ENCODE results near the gene GNB1L.

Gene GNB1L

DNA sequence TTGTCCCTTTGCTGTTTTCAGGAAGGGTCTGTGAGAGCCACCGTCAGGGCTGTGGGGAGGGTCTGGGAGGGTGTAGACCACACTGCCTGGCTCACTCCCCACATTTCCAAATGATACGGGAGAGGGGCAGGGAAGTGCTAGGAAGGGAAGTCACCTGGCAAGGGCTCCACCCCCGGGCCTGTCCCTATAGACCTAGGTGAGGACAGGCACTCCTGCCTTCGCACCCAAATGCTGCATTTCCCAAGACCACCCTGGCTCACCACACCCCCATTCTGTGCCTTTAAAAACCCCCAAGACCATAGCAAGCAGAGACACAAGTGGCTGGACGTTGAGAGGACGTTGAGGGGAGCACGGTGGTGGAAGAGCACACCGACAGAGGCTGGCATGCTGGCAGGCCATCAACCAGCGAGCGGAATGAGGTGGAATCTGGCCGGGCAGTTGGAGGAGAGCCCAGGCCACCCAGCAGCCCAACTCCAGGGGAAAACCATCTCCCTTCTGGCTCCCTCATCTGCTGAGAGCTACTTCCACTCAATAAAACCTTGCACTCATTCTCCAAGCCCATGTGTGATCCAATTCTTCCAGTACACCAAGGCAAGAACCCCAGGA is 45.7 kb downstream of the GNB1L start:
- no peak for DNase-seq (ENCODE audit: low read depth)

DNA sequence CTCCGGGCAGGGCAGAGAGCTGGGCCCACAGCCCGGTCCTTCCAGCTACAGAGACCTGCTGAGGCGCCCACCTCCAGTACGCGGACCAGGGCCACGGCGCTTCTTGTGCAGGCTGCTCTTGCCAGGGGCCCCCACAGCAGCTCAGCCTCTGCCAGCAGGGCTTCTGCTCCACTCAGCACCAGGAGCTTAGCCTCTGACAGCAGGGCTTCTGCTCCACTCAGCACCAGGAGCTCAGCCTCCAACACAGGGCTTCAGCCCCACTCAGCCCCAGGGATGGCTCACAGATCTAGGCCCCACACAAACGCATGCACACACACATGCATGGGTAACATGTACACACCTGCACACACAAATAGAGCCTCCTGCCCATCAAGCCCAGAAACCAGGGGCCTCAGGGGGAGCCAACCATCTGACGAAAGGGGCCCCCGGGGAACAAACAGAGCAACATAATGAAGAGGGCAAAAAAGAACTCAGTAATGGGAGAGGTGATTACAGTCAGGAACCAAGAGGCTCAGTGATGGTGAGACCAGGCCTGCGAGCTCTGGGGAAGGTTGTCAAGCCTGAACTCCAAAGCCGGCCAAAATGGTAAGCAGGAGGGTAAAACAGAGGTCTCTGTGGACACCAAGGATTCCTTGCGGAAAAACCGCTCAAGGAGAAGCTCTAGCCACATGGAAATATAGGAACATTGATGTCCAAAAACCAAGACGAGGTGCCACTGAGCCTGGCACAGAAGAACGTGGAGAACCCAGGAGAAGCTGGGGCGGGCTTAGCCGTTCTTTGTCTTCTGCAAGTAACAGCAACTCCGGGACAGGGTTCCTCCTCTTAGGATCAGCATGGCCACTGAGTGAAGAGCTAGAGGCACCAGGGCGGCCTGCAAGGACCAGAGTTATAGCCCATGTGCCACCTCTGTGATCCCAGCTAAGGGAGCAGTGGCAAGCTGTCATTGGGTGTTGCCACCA is 46.5 kb downstream of the GNB1L start:
- DNase-seq (ENCODE audit: low read depth): no peak

DNA sequence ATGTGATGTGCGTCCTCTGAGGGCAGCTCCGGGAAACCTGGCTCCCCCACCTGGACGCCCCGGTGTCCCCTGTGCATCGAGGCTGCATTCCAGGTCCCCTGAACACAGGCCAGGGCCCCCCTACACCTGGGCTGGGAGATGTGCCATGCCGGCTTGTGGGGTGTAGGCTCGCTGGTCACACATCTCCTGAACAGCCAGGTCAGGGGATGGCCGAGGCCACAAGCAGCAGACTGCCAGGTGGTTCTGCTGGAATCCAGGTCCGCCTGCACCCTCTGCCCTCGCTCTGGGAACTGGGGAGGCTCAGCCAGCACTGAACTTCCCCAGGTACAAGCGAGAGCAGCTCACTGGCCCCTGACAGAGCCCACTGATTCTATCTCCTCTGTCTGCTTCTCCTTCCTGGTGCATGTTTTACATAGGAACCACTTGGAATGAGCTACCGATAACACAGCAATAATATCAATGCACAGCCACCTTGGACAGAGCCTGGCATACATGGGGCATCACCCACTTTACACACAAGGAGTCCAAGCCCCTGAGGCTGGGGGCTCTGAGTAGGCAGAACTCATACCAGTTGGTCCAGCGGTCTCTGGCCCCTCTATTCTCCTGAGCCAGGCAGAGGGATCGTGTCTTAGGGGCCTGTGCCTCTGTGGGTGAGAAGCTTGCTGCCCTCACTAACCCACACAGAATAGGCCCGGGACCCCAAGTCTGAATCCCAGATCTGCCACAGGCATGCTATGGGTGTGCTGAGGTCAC is 47.3 kb downstream of the GNB1L start:
- DNase-seq (ENCODE audit: low read depth): no peak

GRCh38 chr22:19806213-19807160 is 48.2 kb downstream of the GNB1L start:
- DNase-seq (ENCODE audit: low read depth): no peak

- no peak for DNase-seq (ENCODE audit: low read depth)
Measured at GRCh38 chr22:19805821-19806212, 48.9 kb downstream of the GNB1L start.

DNA sequence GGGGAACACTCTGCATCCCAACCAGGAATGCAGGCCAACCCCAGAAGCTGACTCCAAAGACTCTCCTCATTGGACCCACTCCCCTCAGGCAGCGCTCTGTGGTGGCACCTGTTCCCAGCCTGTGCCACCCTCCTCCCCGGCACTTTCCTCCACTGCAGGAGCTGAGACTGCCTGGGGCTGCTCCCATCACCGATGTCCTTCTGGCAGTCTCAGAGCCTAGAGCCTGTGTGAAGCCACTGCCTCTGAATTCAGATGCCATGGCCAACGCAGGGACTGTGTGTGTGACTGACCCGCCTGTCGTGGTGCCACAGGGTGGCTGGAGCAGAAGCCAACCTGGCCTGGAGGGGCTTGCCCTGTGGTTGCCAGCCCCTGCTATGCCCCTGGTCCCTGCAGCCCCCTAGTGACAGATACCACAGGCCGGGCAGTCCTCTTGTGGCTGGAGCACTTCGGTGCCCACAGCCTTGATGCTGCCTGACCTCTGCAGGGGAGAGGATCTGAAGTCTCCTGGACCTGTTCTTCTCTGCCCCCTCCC is 50.9 kb downstream of the GNB1L start:
- DNase-seq (ENCODE audit: low read depth): no peak

DNA sequence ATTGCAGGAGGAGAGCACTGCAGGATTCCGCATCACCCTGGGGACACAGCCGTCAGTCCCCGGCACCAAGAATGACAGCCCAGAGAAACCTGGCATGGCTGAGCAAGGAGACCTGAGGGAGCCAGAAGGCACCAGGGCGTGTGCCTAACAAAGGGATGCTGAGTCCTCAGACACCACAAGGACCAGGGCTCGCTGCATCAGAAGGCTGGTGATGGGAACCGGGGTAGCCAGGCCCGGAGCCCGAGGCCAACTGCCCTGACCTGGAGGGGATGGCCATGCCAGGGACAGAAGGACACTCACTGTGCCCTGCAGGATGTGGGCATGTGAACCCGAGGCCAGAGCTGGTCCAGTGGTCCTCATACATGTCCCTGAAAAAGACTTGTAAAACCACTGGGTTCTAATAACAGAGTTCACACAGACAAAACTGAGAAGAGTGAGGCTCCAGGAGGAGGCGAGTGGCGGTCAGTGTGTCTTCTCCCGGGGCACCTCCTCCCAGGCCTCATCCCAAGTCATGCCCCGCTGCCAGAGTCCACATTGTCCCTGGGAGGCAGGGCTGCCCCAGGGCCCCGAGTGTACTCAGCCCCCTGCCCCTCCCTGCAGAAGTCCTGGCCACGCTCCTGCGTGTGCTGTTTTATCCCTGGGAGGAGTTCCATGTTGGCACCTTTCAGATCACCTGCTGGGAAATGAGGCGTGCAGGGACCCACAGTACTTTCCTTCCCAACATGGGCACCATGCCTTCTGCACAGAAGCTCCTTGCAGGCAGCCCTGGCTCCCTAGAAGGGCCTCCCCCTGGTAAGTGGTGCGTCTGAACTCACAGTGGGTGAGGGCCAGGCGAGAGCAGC is 51.6 kb downstream of the GNB1L start:
- no peak for DNase-seq (ENCODE audit: low read depth)

GRCh38 chr22:19802001-19802893 is 52.4 kb downstream of the GNB1L start:
- DNase-seq (ENCODE audit: low read depth): no peak

- no peak for DNase-seq (ENCODE audit: low read depth)
Measured at GRCh38 chr22:19801340-19802000, 53.2 kb downstream of the GNB1L start.

- no peak for DNase-seq (ENCODE audit: low read depth)
Measured at GRCh38 chr22:19800761-19801244, 53.9 kb downstream of the GNB1L start.

- DNase-seq (ENCODE audit: low read depth): no peak
Measured at GRCh38 chr22:19800306-19800705, 54.4 kb downstream of the GNB1L start.

DNA sequence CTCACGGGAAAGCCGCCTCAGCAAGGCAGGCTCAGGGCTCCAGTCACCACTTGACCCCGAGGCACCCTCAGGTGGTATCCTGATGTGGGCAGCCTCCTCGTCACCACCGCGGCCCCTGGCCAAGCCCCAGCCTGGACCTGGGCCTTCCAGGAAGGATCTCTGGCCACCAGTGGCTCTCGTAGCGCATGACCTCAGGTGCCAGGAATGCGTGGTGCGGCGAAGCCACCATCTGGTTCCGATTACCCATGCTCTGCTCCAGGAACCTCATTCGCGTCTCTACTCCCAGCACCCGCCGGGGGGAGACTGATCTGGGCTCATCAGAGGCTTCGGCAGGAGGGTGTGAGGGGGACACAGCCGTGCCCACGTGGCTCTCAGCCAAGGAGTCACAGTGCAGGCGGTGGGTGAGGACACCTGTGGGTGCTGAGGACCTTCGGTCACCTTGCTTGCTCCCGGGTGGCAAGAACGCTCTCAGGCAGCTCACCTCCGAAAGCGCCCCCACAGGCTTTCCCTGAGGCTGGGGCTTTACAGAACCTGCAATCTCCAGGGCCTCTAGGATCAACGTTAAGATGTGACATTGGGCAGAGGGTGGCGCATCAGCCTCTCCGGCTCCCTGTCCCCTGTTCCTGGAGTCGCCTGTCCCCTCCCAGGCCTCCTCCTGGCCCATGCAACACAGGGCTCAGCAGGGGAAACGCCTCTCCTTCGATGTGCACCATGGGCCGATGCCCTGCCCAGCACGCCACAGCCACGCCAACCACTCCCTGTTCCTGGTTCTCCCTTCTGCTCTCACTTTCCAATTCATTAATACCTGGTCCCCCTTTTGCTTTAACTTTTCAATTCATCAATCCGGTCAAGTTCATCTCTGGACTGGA is 55.1 kb downstream of the GNB1L start:
- no peak for DNase-seq (ENCODE audit: low read depth)

- no peak for DNase-seq (ENCODE audit: low read depth)
Measured at GRCh38 chr22:19798891-19799293, 55.8 kb downstream of the GNB1L start.

GRCh38 chr22:19798003-19798665 is 56.5 kb downstream of the GNB1L start:
- no peak for DNase-seq (ENCODE audit: low read depth)

DNA sequence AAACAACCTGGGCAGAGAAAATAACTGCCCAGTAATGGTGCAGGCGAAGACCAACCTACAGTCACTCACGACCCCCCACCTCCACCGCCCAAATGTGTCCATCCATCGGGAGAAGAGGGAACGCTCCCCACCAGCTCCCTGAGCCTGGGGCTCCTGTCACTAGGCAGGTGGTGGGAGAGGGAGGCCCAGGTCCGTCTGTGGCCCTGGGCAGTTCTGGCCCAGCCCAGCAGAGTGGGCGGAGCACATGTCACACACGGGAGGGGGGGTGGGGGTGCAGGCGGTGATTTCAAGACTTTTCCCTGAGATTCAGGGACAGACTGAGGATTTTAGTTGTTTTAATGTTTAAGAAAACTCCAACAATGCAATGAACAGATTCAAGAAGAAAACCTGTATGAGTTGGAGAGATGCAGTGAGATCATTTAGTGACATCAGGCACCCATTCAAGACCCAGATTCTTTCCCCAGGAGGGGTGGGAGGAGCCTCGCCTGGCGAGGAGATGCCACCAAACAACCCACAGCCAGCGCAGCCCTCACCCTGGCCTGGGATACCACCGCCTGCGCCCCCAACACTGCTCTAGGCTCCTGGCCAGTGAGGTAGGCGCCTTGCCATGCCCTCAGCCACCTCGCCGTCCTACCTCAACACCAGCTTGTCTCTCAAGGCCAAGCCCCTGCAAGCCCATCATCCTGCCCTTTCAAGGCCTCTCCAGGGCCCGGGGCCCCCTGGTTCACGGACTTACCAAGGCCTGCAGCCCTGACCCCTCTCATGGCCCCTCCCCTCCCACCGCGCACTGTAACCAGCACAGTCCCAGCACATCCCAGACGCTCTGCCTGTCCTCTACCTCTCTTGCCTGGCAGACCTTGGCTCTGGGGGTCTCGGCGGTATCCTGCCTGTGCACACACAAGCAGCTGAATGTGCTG is 57.3 kb downstream of the GNB1L start:
- DNase-seq (ENCODE audit: low read depth): no peak

DNA sequence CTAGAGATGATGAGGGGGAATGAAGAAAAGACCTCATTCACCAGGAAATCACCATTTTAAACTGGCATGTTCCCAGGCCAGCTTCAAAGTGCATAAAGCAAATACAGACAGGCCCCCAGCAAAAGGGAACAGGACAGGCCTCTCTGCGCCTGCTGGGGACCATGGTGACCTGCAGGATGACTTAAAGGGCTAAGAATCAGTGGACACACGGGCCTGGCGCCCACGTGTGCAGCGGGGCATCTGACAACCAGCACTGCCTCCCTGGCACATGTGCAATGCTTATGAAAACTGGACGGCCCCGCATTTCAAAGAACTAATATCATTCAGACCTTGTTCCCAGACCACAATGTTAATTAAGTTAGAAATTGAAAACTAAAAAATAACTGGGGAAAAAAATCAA is 58.5 kb downstream of the GNB1L start:
- no peak for DNase-seq (ENCODE audit: low read depth)
